SK-N-SH treated with all-trans-retinoic acid at 6 μM for 48 hours (cell line): ENCODE data around the gene CNPY1.

ENCODE experiments used
- ATAC-seq: fragments of 200-7000 bp; cut with Tn5 transposase; 3 replicates; pipeline ENCODE4 v1.9.1; 2020; ENCODE audit warnings: mild to moderate bottlenecking, moderate library complexity
- ARNTL ChIP-seq: fragments of 450-650 bp; formaldehyde crosslinking; IDR thresholded peaks from 2 replicates; pipeline ENCODE4 v1.5.0; 2020; ENCODE audit warnings: low read depth, mild to moderate bottlenecking, moderate library complexity, borderline replicate concordance
- BACH2 ChIP-seq: fragments of 250-450 bp; sonication (Bioruptor Pico); IDR thresholded peaks from 2 replicates; pipeline ENCODE4 v1.9.0; 2021; ENCODE audit warnings: mild to moderate bottlenecking, borderline replicate concordance
- CREB5 ChIP-seq: fragments of 250-450 bp; sonication (Bioruptor Pico); IDR thresholded peaks from 2 replicates; pipeline ENCODE4 v1.5.1; 2020; ENCODE audit warnings: low read depth, mild to moderate bottlenecking, moderate library complexity
- ESRRG ChIP-seq: fragments of 250-450 bp; sonication (Bioruptor Pico); IDR thresholded peaks from 2 replicates; pipeline ENCODE4 v1.6.1; 2021; ENCODE audit warnings: mild to moderate bottlenecking
- GLIS3 ChIP-seq: fragments of 250-450 bp; sonication (Bioruptor Pico); IDR thresholded peaks from 2 replicates; pipeline ENCODE4 v1.5.0; 2020; ENCODE audit warnings: mild to moderate bottlenecking, moderate library complexity
- ISL1 ChIP-seq: fragments of 250-450 bp; sonication (Bioruptor Pico); IDR thresholded peaks from 2 replicates; pipeline ENCODE4 v2.1.2; 2022; ENCODE audit warnings: mild to moderate bottlenecking, moderate library complexity
- OSR1 ChIP-seq: fragments of 250-450 bp; sonication (Bioruptor Pico); IDR thresholded peaks from 2 replicates; pipeline ENCODE4 v1.8.0; 2022; ENCODE audit warnings: moderate library complexity, mild to moderate bottlenecking, inconsistent platforms
- POU6F1 ChIP-seq: fragments of 250-450 bp; sonication (Bioruptor Pico); IDR thresholded peaks from 2 replicates; pipeline ENCODE4 v1.8.0; 2021; ENCODE audit warnings: low read depth, mild to moderate bottlenecking, moderate library complexity, borderline replicate concordance
- PPARA ChIP-seq: fragments of 250-450 bp; sonication (Bioruptor Pico); IDR thresholded peaks from 2 replicates; pipeline ENCODE4 v1.5.0; 2020; ENCODE audit warnings: mild to moderate bottlenecking, borderline replicate concordance
- RARB ChIP-seq: fragments of 250-450 bp; sonication (Bioruptor Pico); IDR thresholded peaks from 2 replicates; pipeline ENCODE4 v1.8.0; 2021; ENCODE audit warnings: mild to moderate bottlenecking, moderate library complexity
- SNAI2 ChIP-seq: fragments of 250-450 bp; sonication (Bioruptor Pico); IDR thresholded peaks from 2 replicates; pipeline ENCODE4 v1.5.0; 2020; ENCODE audit warnings: mild to moderate bottlenecking, moderate library complexity
- TOX ChIP-seq: fragments of 250-450 bp; sonication (Bioruptor Pico); IDR thresholded peaks from 2 replicates; pipeline ENCODE4 v1.8.0; 2021; ENCODE audit warnings: mild to moderate bottlenecking, moderate library complexity, borderline replicate concordance
- TSHZ2 ChIP-seq: fragments of 250-450 bp; sonication (Bioruptor Pico); IDR thresholded peaks from 2 replicates; pipeline ENCODE4 v1.5.0; 2020; ENCODE audit warnings: mild to moderate bottlenecking, moderate library complexity
- ZC3H10 ChIP-seq: fragments of 250-450 bp; sonication (Bioruptor Pico); IDR thresholded peaks from 2 replicates; pipeline ENCODE4 v1.5.1; 2021; ENCODE audit warnings: mild to moderate bottlenecking, moderate library complexity
- ZFP3 ChIP-seq: fragments of 250-450 bp; sonication (Bioruptor Pico); IDR thresholded peaks from 2 replicates; pipeline ENCODE4 v1.5.0; 2020; ENCODE audit warnings: mild to moderate bottlenecking, moderate library complexity
- ZFP30 ChIP-seq: fragments of 450-650 bp; formaldehyde crosslinking; IDR thresholded peaks from 2 replicates; pipeline ENCODE4 v1.5.0; 2022; ENCODE audit warnings: mild to moderate bottlenecking, moderate library complexity
- ZNF565 ChIP-seq: fragments of 450-650 bp; formaldehyde crosslinking; conservative IDR thresholded peaks from 2 replicates; pipeline ENCODE4 v1.5.0; 2020; ENCODE audit warnings: low read depth, mild to moderate bottlenecking, moderate library complexity
- ZNF8 ChIP-seq: fragments of 450-650 bp; formaldehyde crosslinking; IDR thresholded peaks from 2 replicates; pipeline ENCODE4 v1.5.0; 2020; ENCODE audit warnings: mild to moderate bottlenecking, moderate library complexity
- TF ChIP-seq, protein P1 (sequence below): fragments of 250-450 bp; sonication (Bioruptor Pico); IDR thresholded peaks from 2 replicates; pipeline ENCODE4 v1.5.1; 2021; ENCODE audit warnings: mild to moderate bottlenecking, moderate library complexity

The CNPY1 gene

GRCh38 chr7:155467846-155468784 is 78.2 kb downstream of the CNPY1 start:
- TF ChIP-seq ESRRG (no peak), POU6F1 (CRISPR knock-in tag) (no peak)
- ATAC-seq: no peak

- peak; percentile 57 for ATAC-seq
- no peak for TF ChIP-seq TOX (CRISPR knock-in tag)
- TF ChIP-seq ISL1: no peak
- no peak for TF ChIP-seq ESRRG
- TF ChIP-seq ZFP3 (CRISPR knock-in tag): no peak
- no peak for TF ChIP-seq ZNF565
- TF ChIP-seq GLIS3 (CRISPR knock-in tag): no peak
- TF ChIP-seq CREB5 (CRISPR knock-in tag): no peak
- TF ChIP-seq PPARA: no peak
- TF ChIP-seq, protein P1, sequence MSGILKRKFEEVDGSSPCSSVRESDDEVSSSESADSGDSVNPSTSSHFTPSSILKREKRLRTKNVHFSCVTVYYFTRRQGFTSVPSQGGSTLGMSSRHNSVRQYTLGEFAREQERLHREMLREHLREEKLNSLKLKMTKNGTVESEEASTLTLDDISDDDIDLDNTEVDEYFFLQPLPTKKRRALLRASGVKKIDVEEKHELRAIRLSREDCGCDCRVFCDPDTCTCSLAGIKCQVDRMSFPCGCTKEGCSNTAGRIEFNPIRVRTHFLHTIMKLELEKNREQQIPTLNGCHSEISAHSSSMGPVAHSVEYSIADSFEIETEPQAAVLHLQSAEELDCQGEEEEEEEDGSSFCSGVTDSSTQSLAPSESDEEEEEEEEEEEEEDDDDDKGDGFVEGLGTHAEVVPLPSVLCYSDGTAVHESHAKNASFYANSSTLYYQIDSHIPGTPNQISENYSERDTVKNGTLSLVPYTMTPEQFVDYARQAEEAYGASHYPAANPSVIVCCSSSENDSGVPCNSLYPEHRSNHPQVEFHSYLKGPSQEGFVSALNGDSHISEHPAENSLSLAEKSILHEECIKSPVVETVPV (CRISPR knock-in tag): no peak
- TF ChIP-seq ZNF8: no peak
- TF ChIP-seq ZC3H10 (CRISPR knock-in tag): no peak
- no peak for TF ChIP-seq POU6F1 (CRISPR knock-in tag)
- no peak for TF ChIP-seq SNAI2 (CRISPR knock-in tag)
- no peak for TF ChIP-seq RARB (CRISPR knock-in tag)
- no peak for TF ChIP-seq TSHZ2 (CRISPR knock-in tag)
- no peak for TF ChIP-seq ZFP30 (CRISPR knock-in tag)
- TF ChIP-seq ARNTL (CRISPR knock-in tag): no peak
- TF ChIP-seq BACH2 (CRISPR knock-in tag): no peak
- TF ChIP-seq OSR1 (CRISPR knock-in tag): no peak
Observed at GRCh38 chr7:155466814-155467733, 79.3 kb downstream of the CNPY1 start.
